Panc1 (cell line): Measurements from ENCODE around the gene ABI3BP.

Source experiments
- POLR2AphosphoS5 ChIP-seq: IDR thresholded peaks from 2 replicates; pipeline ENCODE4 v1.6.1; 2012; ENCODE audit warnings: mild to moderate bottlenecking, low read depth, low read length, moderate library complexity
- TF ChIP-seq, protein P1 (sequence below), 2 experiments: IDR thresholded peaks; 2 replicates each; pipeline ENCODE4 v1.6.1; 2011 to 2012; ENCODE audit warnings: low read depth in 2 of 2, control low read depth in 1 of 2, low read length in 1 of 2, mild to moderate bottlenecking in 1 of 2, moderate library complexity in 1 of 2; ENCODE audit not compliant: insufficient read depth in 1 of 2
- TF ChIP-seq, protein P2 (sequence below): fragments of 450-650 bp; IDR thresholded peaks from 2 replicates; pipeline ENCODE4 v1.5.1; 2017; ENCODE audit warnings: mild to moderate bottlenecking

- TF ChIP-seq POLR2AphosphoS5 = no peak
- TF ChIP-seq, protein P1, sequence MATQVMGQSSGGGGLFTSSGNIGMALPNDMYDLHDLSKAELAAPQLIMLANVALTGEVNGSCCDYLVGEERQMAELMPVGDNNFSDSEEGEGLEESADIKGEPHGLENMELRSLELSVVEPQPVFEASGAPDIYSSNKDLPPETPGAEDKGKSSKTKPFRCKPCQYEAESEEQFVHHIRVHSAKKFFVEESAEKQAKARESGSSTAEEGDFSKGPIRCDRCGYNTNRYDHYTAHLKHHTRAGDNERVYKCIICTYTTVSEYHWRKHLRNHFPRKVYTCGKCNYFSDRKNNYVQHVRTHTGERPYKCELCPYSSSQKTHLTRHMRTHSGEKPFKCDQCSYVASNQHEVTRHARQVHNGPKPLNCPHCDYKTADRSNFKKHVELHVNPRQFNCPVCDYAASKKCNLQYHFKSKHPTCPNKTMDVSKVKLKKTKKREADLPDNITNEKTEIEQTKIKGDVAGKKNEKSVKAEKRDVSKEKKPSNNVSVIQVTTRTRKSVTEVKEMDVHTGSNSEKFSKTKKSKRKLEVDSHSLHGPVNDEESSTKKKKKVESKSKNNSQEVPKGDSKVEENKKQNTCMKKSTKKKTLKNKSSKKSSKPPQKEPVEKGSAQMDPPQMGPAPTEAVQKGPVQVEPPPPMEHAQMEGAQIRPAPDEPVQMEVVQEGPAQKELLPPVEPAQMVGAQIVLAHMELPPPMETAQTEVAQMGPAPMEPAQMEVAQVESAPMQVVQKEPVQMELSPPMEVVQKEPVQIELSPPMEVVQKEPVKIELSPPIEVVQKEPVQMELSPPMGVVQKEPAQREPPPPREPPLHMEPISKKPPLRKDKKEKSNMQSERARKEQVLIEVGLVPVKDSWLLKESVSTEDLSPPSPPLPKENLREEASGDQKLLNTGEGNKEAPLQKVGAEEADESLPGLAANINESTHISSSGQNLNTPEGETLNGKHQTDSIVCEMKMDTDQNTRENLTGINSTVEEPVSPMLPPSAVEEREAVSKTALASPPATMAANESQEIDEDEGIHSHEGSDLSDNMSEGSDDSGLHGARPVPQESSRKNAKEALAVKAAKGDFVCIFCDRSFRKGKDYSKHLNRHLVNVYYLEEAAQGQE (IDR thresholded peaks at IDR 0.05; ENCODE audit: insufficient read depth in 1 of 2, low read depth in 2 of 2, low read length in 1 of 2) = no peak
- TF ChIP-seq, protein P2, sequence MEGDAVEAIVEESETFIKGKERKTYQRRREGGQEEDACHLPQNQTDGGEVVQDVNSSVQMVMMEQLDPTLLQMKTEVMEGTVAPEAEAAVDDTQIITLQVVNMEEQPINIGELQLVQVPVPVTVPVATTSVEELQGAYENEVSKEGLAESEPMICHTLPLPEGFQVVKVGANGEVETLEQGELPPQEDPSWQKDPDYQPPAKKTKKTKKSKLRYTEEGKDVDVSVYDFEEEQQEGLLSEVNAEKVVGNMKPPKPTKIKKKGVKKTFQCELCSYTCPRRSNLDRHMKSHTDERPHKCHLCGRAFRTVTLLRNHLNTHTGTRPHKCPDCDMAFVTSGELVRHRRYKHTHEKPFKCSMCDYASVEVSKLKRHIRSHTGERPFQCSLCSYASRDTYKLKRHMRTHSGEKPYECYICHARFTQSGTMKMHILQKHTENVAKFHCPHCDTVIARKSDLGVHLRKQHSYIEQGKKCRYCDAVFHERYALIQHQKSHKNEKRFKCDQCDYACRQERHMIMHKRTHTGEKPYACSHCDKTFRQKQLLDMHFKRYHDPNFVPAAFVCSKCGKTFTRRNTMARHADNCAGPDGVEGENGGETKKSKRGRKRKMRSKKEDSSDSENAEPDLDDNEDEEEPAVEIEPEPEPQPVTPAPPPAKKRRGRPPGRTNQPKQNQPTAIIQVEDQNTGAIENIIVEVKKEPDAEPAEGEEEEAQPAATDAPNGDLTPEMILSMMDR = no peak
Measured at GRCh38 chr3:100882571-100882984, 110.6 kb downstream of the ABI3BP start.
